Mesenchymal stem cell (in vitro differentiated cells and primary cell): ENCODE measurements around the gene RFTN2.

Experiments
- DNase-seq: peaks from one replicate; pipeline ENCODE4 v3.0.0-alpha.2; 2013
- H2AFZ ChIP-seq: one replicate; pipeline ENCODE4 v1.6.1; 2013; ENCODE audit warnings: low read depth, mild to moderate bottlenecking, control low read depth, inconsistent platforms, low read length, moderate library complexity
- H2AK5ac ChIP-seq: 2 replicates; pipeline ENCODE4 v1.6.1; 2013; ENCODE audit warnings: low read length, moderate library complexity, mild to moderate bottlenecking, inconsistent platforms; ENCODE audit not compliant: severe bottlenecking
- H2BK120ac ChIP-seq: one replicate; pipeline ENCODE4 v1.6.1; 2013; ENCODE audit warnings: low read depth, mild to moderate bottlenecking, inconsistent platforms, low read length, moderate library complexity
- H2BK12ac ChIP-seq, 2 experiments: one replicate each; pipeline ENCODE4 v1.6.1; 2013; ENCODE audit warnings: inconsistent platforms in 2 of 2, low read length in 2 of 2, mild to moderate bottlenecking in 2 of 2, moderate library complexity in 2 of 2, control low read depth in 1 of 2
- H2BK15ac ChIP-seq: one replicate; pipeline ENCODE4 v1.6.1; 2013; ENCODE audit warnings: mild to moderate bottlenecking, low read depth, inconsistent platforms; ENCODE audit not compliant: poor library complexity, severe bottlenecking
- H2BK5ac ChIP-seq: 2 replicates; pipeline ENCODE4 v1.6.1; 2013; ENCODE audit warnings: low read depth, mild to moderate bottlenecking, low read length, control low read depth, inconsistent platforms; ENCODE audit not compliant: poor library complexity, severe bottlenecking
- H3K14ac ChIP-seq, 2 experiments: one replicate each; pipeline ENCODE4 v1.6.1; 2013; ENCODE audit warnings: inconsistent platforms in 2 of 2, low read length in 2 of 2, control low read depth in 1 of 2, mild to moderate bottlenecking in 1 of 2, moderate library complexity in 1 of 2
- H3K18ac ChIP-seq, 2 experiments: one replicate each; pipeline ENCODE4 v1.6.1; 2013; ENCODE audit warnings: inconsistent platforms in 2 of 2, low read length in 2 of 2, control low read depth in 1 of 2, low read depth in 1 of 2, mild to moderate bottlenecking in 1 of 2
- H3K23ac ChIP-seq, 2 experiments: one replicate each; pipeline ENCODE4 v1.6.1; 2013; ENCODE audit warnings: inconsistent platforms in 2 of 2, low read length in 2 of 2, mild to moderate bottlenecking in 2 of 2, moderate library complexity in 2 of 2, control low read depth in 1 of 2
- H3K27ac ChIP-seq: 2 replicates; pipeline ENCODE4 v1.5.1; 2013; ENCODE audit warnings: mild to moderate bottlenecking, moderate library complexity, low read length, control low read depth, inconsistent platforms; ENCODE audit not compliant: poor library complexity, severe bottlenecking
- H3K27me3 ChIP-seq, 2 experiments: 2 replicates each; pipeline versions ENCODE4 v1.6.1 to v1.7.0; 2013; ENCODE audit warnings: low read length in 2 of 2, mild to moderate bottlenecking in 2 of 2, moderate library complexity in 2 of 2, control low read depth in 1 of 2, inconsistent platforms in 1 of 2; ENCODE audit not compliant: control insufficient read depth in 1 of 2, insufficient read depth in 1 of 2
- H3K36me3 ChIP-seq, 2 experiments: 2 replicates each; pipeline versions ENCODE4 v1.6.1 to v1.7.0; 2013; ENCODE audit warnings: low read length in 2 of 2, control low read depth in 1 of 2, inconsistent platforms in 1 of 2, low read depth in 1 of 2, mild to moderate bottlenecking in 1 of 2; ENCODE audit not compliant: insufficient read depth in 2 of 2, control insufficient read depth in 1 of 2
- H3K4ac ChIP-seq, 2 experiments: one replicate each; pipeline ENCODE4 v1.6.1; 2013; ENCODE audit warnings: inconsistent platforms in 2 of 2, low read length in 2 of 2, mild to moderate bottlenecking in 2 of 2, moderate library complexity in 2 of 2, control low read depth in 1 of 2, low read depth in 1 of 2
- H3K4me1 ChIP-seq: 2 replicates; pipeline ENCODE4 v1.6.1; 2013; ENCODE audit warnings: low read depth, low read length, control low read depth; ENCODE audit not compliant: control insufficient read depth, insufficient read depth
- H3K4me2 ChIP-seq: 2 replicates; pipeline ENCODE4 v1.6.1; 2013; ENCODE audit warnings: low read length, mild to moderate bottlenecking, inconsistent platforms; ENCODE audit not compliant: poor library complexity, severe bottlenecking
- H3K4me3 ChIP-seq, 2 experiments: 2 replicates each; pipeline versions ENCODE4 v1.5.1 to v1.7.0; 2013; ENCODE audit warnings: low read length in 2 of 2, mild to moderate bottlenecking in 2 of 2, control low read depth in 1 of 2, low read depth in 1 of 2; ENCODE audit not compliant: insufficient read depth in 1 of 2
- H3K79me1 ChIP-seq: replicated peaks from 2 replicates; pipeline ENCODE4 v1.6.1; 2013; ENCODE audit warnings: mild to moderate bottlenecking, control low read depth, low read length, inconsistent platforms; ENCODE audit not compliant: poor library complexity, severe bottlenecking
- H3K9ac ChIP-seq: 2 replicates; pipeline ENCODE4 v1.7.0; 2013; ENCODE audit warnings: mild to moderate bottlenecking, low read length, moderate library complexity
- H3K9me3 ChIP-seq: 2 replicates; pipeline ENCODE4 v1.7.0; 2013; ENCODE audit warnings: mild to moderate bottlenecking, low read length; ENCODE audit not compliant: control insufficient read depth
- H4K8ac ChIP-seq: one replicate; pipeline ENCODE4 v1.6.1; 2013; ENCODE audit warnings: inconsistent platforms, mild to moderate bottlenecking, low read length, moderate library complexity
- H4K91ac ChIP-seq: one replicate; pipeline ENCODE4 v1.6.1; 2013; ENCODE audit warnings: mild to moderate bottlenecking, low read length, inconsistent platforms
- WGBS: methylation state at CpG from one replicate; pipeline ENCODE4 v1.1.7; 2013; ENCODE audit warnings: mixed read lengths; 5-methylcytosine and 5-hydroxymethylcytosine counted together

RFTN2 gene

GRCh38 chr2:197673106-197673505, 2.3 kb downstream of the RFTN2 start:
- Histone ChIP-seq H2AK5ac (peak overlapping the region; percentile 68), H2AFZ (no peak overlapping the region), H2BK5ac (no peak overlapping the region), H3K9me3 (no peaks in the 10 kb centered on the region), H3K4me2 (peak overlapping the region; percentile 38), H3K18ac (no peak overlapping the region), H2BK15ac (no peak overlapping the region), H3K4me3 (no peak overlapping the region), H2BK12ac (no peak overlapping the region), H3K36me3 (peaks cover 0 to 4% of the 10 kb centered on the region in 2 experiments), H3K79me1 (peaks cover 18% of the 10 kb centered on the region), H3K27ac (no peak overlapping the region), H3K27me3 (no peaks in the 10 kb centered on the region), H3K23ac (no peak overlapping the region), H4K91ac (no peak overlapping the region), H3K4ac (no peak overlapping the region), H2BK120ac (no peak overlapping the region), H3K4me1 (peaks cover 4% of the 10 kb centered on the region), H3K14ac (no peak overlapping the region), H3K9ac (peak overlapping the region; percentile 94), H4K8ac (no peak overlapping the region)
- no peak for DNase-seq
- WGBS, result 68% methylated on average over 5 of the region's 5 CpGs

- Histone ChIP-seq H3K27ac (no peak overlapping the region), H2BK15ac (no peak overlapping the region), H2BK120ac (no peak overlapping the region), H2AK5ac (no peak overlapping the region), H3K4me2 (no peak overlapping the region), H3K36me3 (peaks cover 0 to 9% of the 10 kb centered on the region in 2 experiments), H3K18ac (no peak overlapping the region), H3K9ac (no peak overlapping the region), H4K91ac (no peak overlapping the region), H2BK12ac (no peak overlapping the region), H2BK5ac (no peak overlapping the region), H3K4ac (no peak overlapping the region), H3K27me3 (no peaks in the 10 kb centered on the region), H3K23ac (no peak overlapping the region), H2AFZ (no peak overlapping the region), H3K9me3 (no peaks in the 10 kb centered on the region), H4K8ac (no peak overlapping the region), H3K14ac (no peak overlapping the region), H3K4me1 (peaks cover 4% of the 10 kb centered on the region), H3K79me1 (peaks cover 22% of the 10 kb centered on the region), H3K4me3 (no peak overlapping the region)
- no peak for DNase-seq
- 100% methylated on average over 1 of the region's 1 CpG for WGBS
Observed at GRCh38 chr2:197672371-197672893, 3.0 kb downstream of the RFTN2 start.

DNA sequence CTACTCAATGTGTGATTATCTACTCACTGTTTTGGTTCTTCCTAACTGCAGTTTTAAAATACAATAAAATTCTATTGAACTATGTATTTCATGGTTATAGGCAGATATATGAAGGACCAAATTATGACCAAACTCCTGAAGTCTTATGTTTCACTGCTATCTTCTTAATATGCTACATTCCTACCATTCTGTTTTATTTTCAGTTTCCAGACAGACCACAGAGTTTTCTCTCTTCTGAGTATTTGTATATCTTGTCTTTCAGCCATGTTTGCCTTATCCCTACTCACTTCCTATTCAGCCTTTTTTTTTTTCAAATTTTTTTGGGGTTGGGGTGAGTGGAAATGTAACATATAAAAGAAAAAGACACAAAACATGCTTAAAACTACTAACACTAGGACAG, 6.3 kb downstream of the RFTN2 start:
- Histone ChIP-seq H3K4me2 (no peak overlapping the region), H3K27me3 (no peaks in the 10 kb centered on the region), H2BK5ac (no peak overlapping the region), H2AK5ac (no peak overlapping the region), H2AFZ (no peak overlapping the region), H4K8ac (no peak overlapping the region), H3K27ac (no peak overlapping the region), H3K4me3 (no peak overlapping the region), H3K4me1 (peaks cover 3% of the 10 kb centered on the region), H3K9me3 (no peaks in the 10 kb centered on the region), H2BK120ac (no peak overlapping the region), H2BK12ac (no peak overlapping the region), H3K18ac (no peak overlapping the region), H3K23ac (no peak overlapping the region), H2BK15ac (no peak overlapping the region), H3K9ac (no peak overlapping the region), H3K79me1 (peaks cover 23% of the 10 kb centered on the region), H3K4ac (no peak overlapping the region), H3K36me3 (peaks cover 0 to 9% of the 10 kb centered on the region in 2 experiments), H4K91ac (no peak overlapping the region), H3K14ac (no peak overlapping the region)
- no peak for DNase-seq

- Histone ChIP-seq H2BK12ac (no peak overlapping the region), H2AFZ (no peak overlapping the region), H3K9me3 (no peaks in the 10 kb centered on the region), H3K27me3 (no peaks in the 10 kb centered on the region), H3K18ac (no peak overlapping the region), H3K4me1 (peaks cover 2% of the 10 kb centered on the region), H2AK5ac (no peak overlapping the region), H3K4ac (no peak overlapping the region), H4K8ac (no peak overlapping the region), H3K9ac (no peak overlapping the region), H4K91ac (no peak overlapping the region), H3K4me3 (no peak overlapping the region), H2BK15ac (no peak overlapping the region), H3K23ac (no peak overlapping the region), H2BK120ac (no peak overlapping the region), H3K79me1 (peaks cover 23% of the 10 kb centered on the region), H3K27ac (no peak overlapping the region), H3K4me2 (no peak overlapping the region), H3K36me3 (peaks cover 0 to 9% of the 10 kb centered on the region in 2 experiments), H2BK5ac (no peak overlapping the region), H3K14ac (no peak overlapping the region)
- 95% methylated on average over 3 of the region's 3 CpGs for WGBS
- DNase-seq, result no peak
Observed at GRCh38 chr2:197668296-197668695, 7.1 kb downstream of the RFTN2 start.
